Sigmoid colon (tissue), 7 donors: ENCODE measurements around the gene DPY19L3. TPM values are rescaled to one million over a fixed set of nuclear protein-coding genes. Genes with fewer than 3 reads are reported as not detected.

Experiments
- DNase-seq: peaks from one replicate; pipeline ENCODE4 v3.0.0-alpha.2; 2019
- H3K27ac ChIP-seq, 4 donors: fragments of 200-600 bp; sonication (generic); one replicate each; pipeline ENCODE4 v1.5.1; 2016 to 2019; ENCODE audit warnings: mild to moderate bottlenecking in 1 of 4
- H3K27me3 ChIP-seq, 3 donors: fragments of 200-600 bp; sonication (generic); one replicate each; pipeline ENCODE4 v1.5.1; 2019; ENCODE audit warnings: mild to moderate bottlenecking in 1 of 3
- H3K36me3 ChIP-seq, 4 donors: fragments of 200-600 bp; sonication (generic); one replicate each; pipeline ENCODE4 v1.5.1; 2016 to 2019
- H3K4me1 ChIP-seq, 4 donors: fragments of 200-600 bp; sonication (generic); one replicate each; pipeline ENCODE4 v1.5.1; 2017 to 2019
- H3K4me3 ChIP-seq, 4 donors: fragments of 200-600 bp; sonication (generic); one replicate each; pipeline ENCODE4 v1.5.1; 2017 to 2019; ENCODE audit warnings: mild to moderate bottlenecking in 2 of 4, moderate library complexity in 1 of 4
- H3K9me3 ChIP-seq, 4 donors: fragments of 200-600 bp in 3 of 4; sonication (generic) in 3 of 4; one replicate each; pipeline versions ENCODE4 v1.5.1 to v1.6.1; 2013 to 2019
- EP300 ChIP-seq, 4 donors: sonication (generic); formaldehyde crosslinking; IDR thresholded peaks; one replicate each; pipeline ENCODE4 v1.6.1; 2017; ENCODE audit warnings: antibody characterized with exemption in 4 of 4
- POLR2A ChIP-seq, 2 donors: fragments of 450-650 bp; IDR thresholded peaks; one replicate each; pipeline ENCODE4 v1.6.1; 2016; ENCODE audit warnings: antibody characterized with exemption in 2 of 2, mild to moderate bottlenecking in 2 of 2, moderate library complexity in 2 of 2
- POLR2AphosphoS5 ChIP-seq, 4 donors: sonication (generic); formaldehyde crosslinking; IDR thresholded peaks; one replicate each; pipeline ENCODE4 v1.6.1; 2017; ENCODE audit warnings: antibody characterized with exemption in 4 of 4
- WGBS, 2 donors: extraction: QIAGEN DNeasy Blood & Tissue Kit; methylation state at CpG; one replicate each; pipeline ENCODE4 v1.1.7; 2013; 5-methylcytosine and 5-hydroxymethylcytosine counted together
- intact Hi-C: fragments of 100-400 bp; cut with DNase I; formaldehyde crosslinking; loops from one replicate; pipeline ENCODE4 v1.15.1; 2023
- polyA plus RNA-seq, 3 donors: library from polyadenylated mRNA; stranded (reverse); fragments of 200-250 nt; gene quantifications; one replicate each; pipeline ENCODE4 v1.2.3, GENCODE V29; 2013
- total RNA-seq, 4 donors: library from RNA; depleted of rRNA; stranded (reverse); fragments of >200 nt; gene quantifications; one replicate each; pipeline ENCODE4 v1.1.0, GENCODE V29; 2016
- TF ChIP-seq, protein P1 (sequence below), 4 experiments: fragments of 450-650 bp in 3 of 4; fragments of 200-600 bp in 1 of 4; IDR thresholded peaks; one replicate each; pipeline ENCODE4 v1.5.1; 2016 to 2019; ENCODE audit warnings: antibody characterized with exemption in 4 of 4, mild to moderate bottlenecking in 3 of 4, moderate library complexity in 2 of 4
- donor health status: healthy with polysubstance abuse.
- donor health status: Bipolar disorder and iron deficiency.
- donor health status: healthy.

DPY19L3 gene, protein sequence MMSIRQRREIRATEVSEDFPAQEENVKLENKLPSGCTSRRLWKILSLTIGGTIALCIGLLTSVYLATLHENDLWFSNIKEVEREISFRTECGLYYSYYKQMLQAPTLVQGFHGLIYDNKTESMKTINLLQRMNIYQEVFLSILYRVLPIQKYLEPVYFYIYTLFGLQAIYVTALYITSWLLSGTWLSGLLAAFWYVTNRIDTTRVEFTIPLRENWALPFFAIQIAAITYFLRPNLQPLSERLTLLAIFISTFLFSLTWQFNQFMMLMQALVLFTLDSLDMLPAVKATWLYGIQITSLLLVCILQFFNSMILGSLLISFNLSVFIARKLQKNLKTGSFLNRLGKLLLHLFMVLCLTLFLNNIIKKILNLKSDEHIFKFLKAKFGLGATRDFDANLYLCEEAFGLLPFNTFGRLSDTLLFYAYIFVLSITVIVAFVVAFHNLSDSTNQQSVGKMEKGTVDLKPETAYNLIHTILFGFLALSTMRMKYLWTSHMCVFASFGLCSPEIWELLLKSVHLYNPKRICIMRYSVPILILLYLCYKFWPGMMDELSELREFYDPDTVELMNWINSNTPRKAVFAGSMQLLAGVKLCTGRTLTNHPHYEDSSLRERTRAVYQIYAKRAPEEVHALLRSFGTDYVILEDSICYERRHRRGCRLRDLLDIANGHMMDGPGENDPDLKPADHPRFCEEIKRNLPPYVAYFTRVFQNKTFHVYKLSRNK
- 10 to 100 TPM; 11.4 to 33.5 (median 25.0) TPM for total RNA-seq
- 1 to 10 TPM; 1.2 to 4.0 (median 1.4) TPM for polyA plus RNA-seq

DNA sequence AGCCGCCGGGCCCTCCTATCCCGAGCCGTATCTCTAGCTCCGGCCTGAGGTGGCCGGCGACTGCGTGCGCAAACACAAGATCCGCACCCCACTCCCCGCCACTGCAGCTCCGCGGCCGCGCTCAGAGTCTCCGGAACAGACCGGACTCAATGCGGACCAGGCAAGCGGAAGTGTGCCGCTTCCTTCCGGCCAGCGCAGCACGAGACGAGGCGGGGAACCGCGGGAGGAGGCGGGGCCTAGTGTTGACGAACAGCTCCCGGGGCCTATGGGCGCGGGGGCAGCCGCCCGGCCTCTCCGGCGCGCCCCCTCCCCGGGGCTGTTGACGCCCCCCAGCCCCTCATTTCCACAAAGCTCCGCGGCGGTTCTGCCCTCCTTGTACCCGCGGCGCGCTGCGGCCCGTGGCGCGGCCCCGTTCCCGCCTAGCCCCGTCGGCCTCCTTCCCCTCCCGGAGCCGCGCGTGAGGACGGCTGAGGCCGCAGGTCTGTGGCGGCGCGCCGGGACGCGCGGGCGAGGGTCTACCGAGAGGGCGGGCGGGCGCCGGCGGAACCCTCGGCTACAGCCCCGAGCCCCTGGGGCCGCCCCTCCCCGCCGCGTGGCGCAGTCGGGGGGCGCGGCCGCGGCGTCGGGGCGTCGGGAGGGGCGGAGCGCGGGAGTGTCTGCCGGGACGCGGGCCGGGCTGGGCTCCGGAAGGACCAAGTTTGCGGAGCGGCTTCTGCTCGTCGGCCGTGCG, at the start of gene DPY19L3:
Gene DPY19L3, plus strand, starts transcription at position 340 of the 730 bp plus-strand sequence. CDS start 2,484 bp downstream, outside the sequence.
- H3K27ac ChIP-seq, result peak within 1 kb of the TSS; percentile 96 to 100 (median 98)
- intact Hi-C loops, result loop anchor here (2.0 to 5.0 kb wide), 3 partner anchors 33 to 175 kb away; partner anchors contain the start of genes PDCD5 and ZNF507
- H3K36me3 ChIP-seq, result peaks cover 0 to 9% (median 0%) of the 10 kb centered on the region in 4 donors
- DNase-seq, result peak; percentile 98
- WGBS, 2 donors, result 1% methylated on average over 104 of the region's 104 CpGs
- peaks cover 0 to 23% (median 15%) of the 10 kb centered on the region in 4 donors for H3K4me1 ChIP-seq
- no peaks in the 10 kb centered on the region for H3K27me3 ChIP-seq
- no peaks in the 10 kb centered on the region for H3K9me3 ChIP-seq
- H3K4me3 ChIP-seq, result peak within 1 kb of the TSS; percentile 71 to 97 (median 84)
- TF ChIP-seq, protein P1, sequence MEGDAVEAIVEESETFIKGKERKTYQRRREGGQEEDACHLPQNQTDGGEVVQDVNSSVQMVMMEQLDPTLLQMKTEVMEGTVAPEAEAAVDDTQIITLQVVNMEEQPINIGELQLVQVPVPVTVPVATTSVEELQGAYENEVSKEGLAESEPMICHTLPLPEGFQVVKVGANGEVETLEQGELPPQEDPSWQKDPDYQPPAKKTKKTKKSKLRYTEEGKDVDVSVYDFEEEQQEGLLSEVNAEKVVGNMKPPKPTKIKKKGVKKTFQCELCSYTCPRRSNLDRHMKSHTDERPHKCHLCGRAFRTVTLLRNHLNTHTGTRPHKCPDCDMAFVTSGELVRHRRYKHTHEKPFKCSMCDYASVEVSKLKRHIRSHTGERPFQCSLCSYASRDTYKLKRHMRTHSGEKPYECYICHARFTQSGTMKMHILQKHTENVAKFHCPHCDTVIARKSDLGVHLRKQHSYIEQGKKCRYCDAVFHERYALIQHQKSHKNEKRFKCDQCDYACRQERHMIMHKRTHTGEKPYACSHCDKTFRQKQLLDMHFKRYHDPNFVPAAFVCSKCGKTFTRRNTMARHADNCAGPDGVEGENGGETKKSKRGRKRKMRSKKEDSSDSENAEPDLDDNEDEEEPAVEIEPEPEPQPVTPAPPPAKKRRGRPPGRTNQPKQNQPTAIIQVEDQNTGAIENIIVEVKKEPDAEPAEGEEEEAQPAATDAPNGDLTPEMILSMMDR (IDR thresholded peaks at IDR 0.05), result no peak
- TF ChIP-seq POLR2A (IDR thresholded peaks at IDR 0.05), result peak; percentile 86 to 89
- peak; percentile 95 to 98 (median 97) for TF ChIP-seq POLR2AphosphoS5 (IDR thresholded peaks at IDR 0.05)
- peak in 1 of 4 donors; percentile 15 for TF ChIP-seq EP300 (IDR thresholded peaks at IDR 0.05)

DNA sequence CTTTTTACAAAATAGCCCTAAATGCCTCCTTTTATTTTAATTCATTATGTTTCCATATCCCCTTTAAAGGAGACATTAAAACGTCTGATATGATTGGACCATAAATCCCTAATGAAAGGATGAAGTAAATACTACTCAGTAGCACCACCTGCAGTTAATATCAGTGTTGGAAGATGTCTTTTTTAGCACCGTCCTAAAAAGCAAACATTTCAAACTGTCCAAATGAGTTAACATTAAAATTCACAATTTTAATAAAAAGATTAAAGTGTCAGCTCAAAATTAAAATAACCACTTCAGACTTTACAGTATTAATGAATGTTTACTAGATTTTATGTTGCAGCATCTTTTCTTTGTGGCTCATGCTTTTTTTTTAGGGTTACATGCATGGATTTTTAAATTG, 47.9 kb upstream of the DPY19L3 start:
- peaks cover 0 to 6% (median 3%) of the 10 kb centered on the region in 4 donors for H3K4me1 ChIP-seq
- H3K27ac ChIP-seq, result no peak overlapping the region
- TF ChIP-seq, protein P1 (IDR thresholded peaks at IDR 0.05), result peak in 1 of 4 experiments; percentile 17
- no peak for TF ChIP-seq POLR2AphosphoS5 (IDR thresholded peaks at IDR 0.05)
- 36 to 37% methylated on average over 2 of the region's 2 CpGs for WGBS, 2 donors
- H3K4me3 ChIP-seq, result no peak overlapping the region
- peaks cover 15 to 98% (median 31%) of the 10 kb centered on the region in 4 donors for H3K36me3 ChIP-seq
- H3K9me3 ChIP-seq, result no peaks in the 10 kb centered on the region
- DNase-seq, result no peak
- intact Hi-C loops, result no loop called here
- no peaks in the 10 kb centered on the region for H3K27me3 ChIP-seq

DNA sequence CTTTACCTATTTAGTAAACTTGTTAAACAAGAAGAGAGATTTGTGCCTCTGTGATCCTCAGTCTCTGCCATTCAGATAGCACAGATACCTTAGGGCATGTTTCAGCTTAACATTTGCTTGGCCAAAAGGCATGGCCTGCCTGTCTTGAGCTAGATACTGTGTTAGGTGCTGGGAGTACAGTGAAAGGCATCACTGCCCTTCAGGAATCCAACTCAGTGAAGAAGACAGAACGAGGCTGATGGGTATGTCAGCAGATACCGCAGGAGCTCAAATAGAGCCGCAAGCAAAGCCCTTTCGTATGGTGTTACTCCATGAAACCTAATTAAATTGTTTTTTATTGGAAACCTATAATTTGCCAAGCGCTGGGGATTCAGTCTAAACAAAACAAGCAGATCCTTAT, 47.2 kb upstream of the DPY19L3 start:
- no peak overlapping the region for H3K4me3 ChIP-seq
- H3K4me1 ChIP-seq, result peaks cover 0 to 12% (median 8%) of the 10 kb centered on the region in 4 donors
- peaks cover 10 to 92% (median 26%) of the 10 kb centered on the region in 4 donors for H3K36me3 ChIP-seq
- no peaks in the 10 kb centered on the region for H3K27me3 ChIP-seq
- no peak overlapping the region for H3K27ac ChIP-seq
- no peaks in the 10 kb centered on the region for H3K9me3 ChIP-seq
- 95 to 98% methylated on average over 5 of the region's 5 CpGs for WGBS, 2 donors
- no peak for DNase-seq
- TF ChIP-seq POLR2A (IDR thresholded peaks at IDR 0.05) (no peak), EP300 (IDR thresholded peaks at IDR 0.05) (no peak), POLR2AphosphoS5 (IDR thresholded peaks at IDR 0.05) (no peak)
- TF ChIP-seq, protein P1 (IDR thresholded peaks at IDR 0.05), result no peak
- intact Hi-C loops, result no loop called here

DNA sequence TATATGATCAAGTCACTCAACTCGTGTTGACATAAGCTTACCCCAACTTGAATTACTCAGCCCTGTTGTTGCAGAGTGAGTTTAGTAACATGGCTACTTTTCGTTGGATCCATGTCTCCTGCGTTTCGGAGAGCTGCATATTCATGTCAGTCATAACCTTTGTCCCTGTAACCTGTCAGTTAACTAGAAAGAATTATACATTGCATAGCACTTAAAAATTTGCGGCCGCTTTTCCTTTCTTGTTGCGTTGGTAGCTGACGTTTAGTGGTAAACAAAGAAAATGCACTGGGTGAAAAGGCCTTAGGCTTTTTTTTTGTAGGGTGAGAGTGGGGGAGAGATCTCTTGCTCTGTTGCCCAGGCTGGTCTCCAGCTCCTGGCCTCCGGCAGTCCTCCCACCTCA, 46.0 kb upstream of the DPY19L3 start:
- intact Hi-C loops, result no loop called here
- Histone ChIP-seq H3K27ac (no peak overlapping the region), H3K4me3 (no peak overlapping the region), H3K36me3 (peaks cover 5 to 79% (median 21%) of the 10 kb centered on the region in 4 donors), H3K27me3 (no peaks in the 10 kb centered on the region), H3K9me3 (no peaks in the 10 kb centered on the region), H3K4me1 (peaks cover 0 to 24% (median 19%) of the 10 kb centered on the region in 4 donors)
- TF ChIP-seq POLR2AphosphoS5 (IDR thresholded peaks at IDR 0.05) (no peak), POLR2A (IDR thresholded peaks at IDR 0.05) (no peak), EP300 (IDR thresholded peaks at IDR 0.05) (no peak)
- TF ChIP-seq, protein P1 (IDR thresholded peaks at IDR 0.05), result no peak
- no peak for DNase-seq
- 93 to 97% methylated on average over 9 of the region's 9 CpGs for WGBS, 2 donors
